Amygdala (tissue), 56 donors: ENCODE measurements around the gene HSD17B14.
"Not testable (repeated sequence)": the region's sequence is repeated elsewhere in the genome, so short reads cannot be mapped to it uniquely, and the experiment has no call there.

ENCODE experiments used
- DNase-seq, 56 donors: peaks; one replicate each; lab custom pipeline; 2025; lab: John Stamatoyannopoulos, UW

Gene HSD17B14

GRCh38 chr19:48868114-48868886, 32.0 kb upstream of the HSD17B14 start, which contains the start of gene PLEKHA4:
TSS of gene PLEKHA4 (minus strand) at chr19:48868617. CDS start at chr19:48867620, 997 bp downstream.
- DNase-seq, result peak in 2 of 56 donors; percentile 8 to 11

- DNase-seq, result no peak
These were observed 31.4 kb upstream of the HSD17B14 start for GRCh38 chr19:48867746-48868113.

GRCh38 chr19:48867123-48867745, 30.9 kb upstream of the HSD17B14 start:
- DNase-seq, result no peak

- DNase-seq, result no peak
These were observed 30.4 kb upstream of the HSD17B14 start for GRCh38 chr19:48866692-48867091.

GRCh38 chr19:48862827-48863226, 26.5 kb upstream of the HSD17B14 start:
- no peak for DNase-seq

GRCh38 chr19:48861313-48861712, 25.0 kb upstream of the HSD17B14 start:
- DNase-seq, result no peak

- DNase-seq, result peak in 1 of 56 donors; percentile 32
These were observed 23.7 kb upstream of the HSD17B14 start for GRCh38 chr19:48859711-48860572.

- DNase-seq, result peak in 4 of 56 donors; percentile 12 to 18 (median 14)
These were observed 22.9 kb upstream of the HSD17B14 start for GRCh38 chr19:48858984-48859710.

- no peak for DNase-seq
These were observed 20.6 kb upstream of the HSD17B14 start for GRCh38 chr19:48856921-48857320.

GRCh38 chr19:48854103-48854502, 17.8 kb upstream of the HSD17B14 start:
- no peak for DNase-seq

GRCh38 chr19:48853483-48853882, 17.2 kb upstream of the HSD17B14 start:
- no peak for DNase-seq

- no peak for DNase-seq
These were observed 16.0 kb upstream of the HSD17B14 start for GRCh38 chr19:48852292-48852691.

- not testable (repeated sequence) for DNase-seq
These were observed 10.4 kb upstream of the HSD17B14 start for GRCh38 chr19:48846659-48847058.

GRCh38 chr19:48845384-48845783, 9.1 kb upstream of the HSD17B14 start:
- DNase-seq, result no peak

GRCh38 chr19:48844472-48844871, 8.2 kb upstream of the HSD17B14 start:
- no peak for DNase-seq

- DNase-seq, result peak in 33 of 56 donors; percentile 2 to 62 (median 13)
These were observed 6.5 kb upstream of the HSD17B14 start for GRCh38 chr19:48842789-48843162.

- DNase-seq, result no peak
These were observed 5.3 kb upstream of the HSD17B14 start for GRCh38 chr19:48841571-48841970.

- DNase-seq, result no peak
These were observed 4.8 kb upstream of the HSD17B14 start for GRCh38 chr19:48841047-48841446.

- peak in 2 of 56 donors; percentile 9 to 41 for DNase-seq
These were observed 1.4 kb upstream of the HSD17B14 start for GRCh38 chr19:48837687-48838086.

- peak in 55 of 56 donors; percentile 9 to 87 (median 60) for DNase-seq
These were observed 797 bp upstream of the HSD17B14 start for GRCh38 chr19:48837051-48837524.
